ENCODE data around the gene PPIG. TPM values are rescaled to one million over a fixed set of nuclear protein-coding genes. Genes with fewer than 3 reads are reported as not detected.
A peak's percentile ranks its signal among the peaks of the same experiment; 100 is the strongest.

Gene PPIG
- total and polyA plus RNA-seq, 9 of the 15 experiments (the other 6 are each of a cell fraction or from before 2014, with no cell fraction given): 52.5 to 166 (median 124) TPM

DNA sequence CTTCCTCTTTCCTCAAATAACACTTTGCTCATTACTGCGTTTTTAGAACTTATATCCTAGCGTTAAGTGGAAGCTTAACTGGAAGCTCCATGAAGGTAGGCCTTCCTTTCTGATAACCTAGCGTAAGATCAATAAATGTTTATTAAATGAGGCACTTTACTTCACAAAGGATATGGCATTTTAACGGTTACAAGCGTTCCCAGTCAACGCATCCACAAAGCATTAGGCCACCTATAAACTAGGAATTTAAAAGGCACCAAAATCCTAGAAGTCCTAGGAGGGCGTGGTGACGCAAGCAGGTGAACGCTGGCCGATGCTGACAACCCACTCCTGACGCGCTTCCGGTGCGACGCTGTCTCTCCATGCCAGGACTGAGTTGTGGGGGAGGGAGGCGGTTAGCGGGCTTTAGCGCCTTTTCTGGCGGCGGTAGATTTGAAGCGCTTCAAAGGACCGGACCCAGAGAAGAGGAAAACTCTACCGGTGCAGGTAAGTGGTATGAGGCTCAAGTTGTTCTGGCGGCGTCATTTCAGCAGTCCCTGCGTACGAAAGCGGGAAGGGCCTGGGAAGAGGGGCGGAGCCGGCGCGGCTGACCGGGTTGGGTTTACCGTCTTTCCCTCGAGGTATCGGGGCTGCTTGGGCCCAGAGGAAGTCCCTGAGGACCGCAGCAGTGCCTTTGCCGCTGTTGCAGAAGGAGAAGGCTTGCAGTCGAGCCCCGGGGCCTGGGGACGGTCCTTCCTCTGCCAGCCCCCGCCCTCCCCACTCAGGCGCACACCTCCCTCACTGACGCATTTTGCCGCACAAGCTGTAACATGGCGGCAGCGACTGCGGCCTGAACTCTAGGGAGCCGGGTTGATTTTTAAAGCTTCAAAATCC lies at the start of gene PPIG (continued):
- peak in 1 of 2 experiments; percentile 34; a peak in 1 of 4 replicates for TF ChIP-seq ZMIZ1 (IDR thresholded peaks at IDR 0.05; ENCODE audit: low read depth in 2 of 2, low read length in 2 of 2)
- peak; percentile 65 for TF ChIP-seq NR2C1 (IDR thresholded peaks at IDR 0.05)
- TF ChIP-seq NR2C1 (tag; IDR thresholded peaks at IDR 0.05): no peak; the same call in none of the 2 replicates
- peak; percentile 69 for TF ChIP-seq CHD2 (IDR thresholded peaks at IDR 0.05; ENCODE audit: low read depth, low read length)
- peak; percentile 80 for TF ChIP-seq LEF1 (IDR thresholded peaks at IDR 0.05)
- no peak for TF ChIP-seq ZNF699 (CRISPR knock-in tag; IDR thresholded peaks at IDR 0.05; ENCODE audit: insufficient replicate concordance)
- TF ChIP-seq RAD51 (IDR thresholded peaks at IDR 0.05; ENCODE audit: borderline replicate concordance, low read depth): 0 out of 2 replicates have a peak, but pooled peaks have one; percentile 18
- no peak for TF ChIP-seq SRSF1 (IDR thresholded peaks at IDR 0.05; ENCODE audit: low read depth, low read length)
- TF ChIP-seq AFF1 (IDR thresholded peaks at IDR 0.05; ENCODE audit: low read depth in 1 of 2, partially characterized antibody in 2 of 2): peak; percentile 87 to 93
- TF ChIP-seq RHOXF2B (CRISPR knock-in tag; conservative IDR thresholded peaks at IDR 0.05): no peak
- TF ChIP-seq, protein P1, sequence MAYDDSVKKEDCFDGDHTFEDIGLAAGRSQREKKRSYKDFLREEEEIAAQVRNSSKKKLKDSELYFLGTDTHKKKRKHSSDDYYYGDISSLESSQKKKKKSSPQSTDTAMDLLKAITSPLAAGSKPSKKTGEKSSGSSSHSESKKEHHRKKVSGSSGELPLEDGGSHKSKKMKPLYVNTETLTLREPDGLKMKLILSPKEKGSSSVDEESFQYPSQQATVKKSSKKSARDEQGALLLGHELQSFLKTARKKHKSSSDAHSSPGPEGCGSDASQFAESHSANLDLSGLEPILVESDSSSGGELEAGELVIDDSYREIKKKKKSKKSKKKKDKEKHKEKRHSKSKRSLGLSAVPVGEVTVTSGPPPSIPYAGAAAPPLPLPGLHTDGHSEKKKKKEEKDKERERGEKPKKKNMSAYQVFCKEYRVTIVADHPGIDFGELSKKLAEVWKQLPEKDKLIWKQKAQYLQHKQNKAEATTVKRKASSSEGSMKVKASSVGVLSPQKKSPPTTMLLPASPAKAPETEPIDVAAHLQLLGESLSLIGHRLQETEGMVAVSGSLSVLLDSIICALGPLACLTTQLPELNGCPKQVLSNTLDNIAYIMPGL (CRISPR knock-in tag; IDR thresholded peaks at IDR 0.05): peak; percentile 30; the same call in 1 of the 2 replicates
- TF ChIP-seq KDM1A (IDR thresholded peaks at IDR 0.05): peak; percentile 79 to 94
- peak; percentile 97; the same call in 1 of the 2 replicates for TF ChIP-seq KAT7 (CRISPR knock-in tag; IDR thresholded peaks at IDR 0.05; ENCODE audit: borderline replicate concordance)
- TF ChIP-seq SMARCB1 (IDR thresholded peaks at IDR 0.05; ENCODE audit: insufficient read length, low read depth): no peak
- peak; percentile 81; the same call in 1 of the 2 replicates for TF ChIP-seq KAT8 (IDR thresholded peaks at IDR 0.05; ENCODE audit: low read depth)
- no peak for TF ChIP-seq NFYB (IDR thresholded peaks at IDR 0.05; ENCODE audit: extremely low read depth, insufficient read length)
- TF ChIP-seq ZNF347 (CRISPR knock-in tag; IDR thresholded peaks at IDR 0.05; ENCODE audit: low read depth): no peak
- peak; percentile 75 to 77; a peak in 2 of 4 replicates for TF ChIP-seq ARNT (IDR thresholded peaks at IDR 0.05)
- no peak for TF ChIP-seq TFAM (CRISPR knock-in tag; conservative IDR thresholded peaks at IDR 0.05)
